RKO (cell line): ENCODE data around the gene HLCS.
A peak's percentile ranks its signal among the peaks of the same experiment; 100 is the strongest.

Source experiments
- DNase-seq: peaks from one replicate; pipeline ENCODE4 v3.0.0-alpha.2; 2016; ENCODE audit warnings: low spot score

Gene HLCS

GRCh38 chr21:36769051-36769839 is 197.2 kb downstream of the HLCS start:
- no peak for DNase-seq

DNA sequence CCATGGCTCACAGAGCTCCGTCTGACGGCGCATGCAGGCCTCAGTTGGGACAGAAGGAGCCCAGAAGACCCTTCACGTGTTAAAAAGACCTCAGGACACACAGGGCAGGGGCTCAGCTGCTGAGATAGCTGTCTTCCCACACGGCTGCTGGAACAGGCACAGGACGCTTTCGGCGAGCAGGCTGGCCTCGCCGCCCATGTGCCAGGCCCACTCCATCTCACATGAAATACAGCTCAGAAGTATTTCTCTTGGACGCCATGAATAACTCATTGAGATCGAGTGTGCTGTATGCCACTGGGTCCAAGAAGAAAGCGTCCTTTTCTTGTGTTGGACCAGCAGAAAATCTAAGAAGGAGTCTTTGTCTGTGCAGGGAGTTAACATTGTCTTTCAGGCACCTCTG is 198.0 kb downstream of the HLCS start:
- no peak for DNase-seq

GRCh38 chr21:36767096-36767495 is 199.4 kb downstream of the HLCS start:
- no peak for DNase-seq

DNA sequence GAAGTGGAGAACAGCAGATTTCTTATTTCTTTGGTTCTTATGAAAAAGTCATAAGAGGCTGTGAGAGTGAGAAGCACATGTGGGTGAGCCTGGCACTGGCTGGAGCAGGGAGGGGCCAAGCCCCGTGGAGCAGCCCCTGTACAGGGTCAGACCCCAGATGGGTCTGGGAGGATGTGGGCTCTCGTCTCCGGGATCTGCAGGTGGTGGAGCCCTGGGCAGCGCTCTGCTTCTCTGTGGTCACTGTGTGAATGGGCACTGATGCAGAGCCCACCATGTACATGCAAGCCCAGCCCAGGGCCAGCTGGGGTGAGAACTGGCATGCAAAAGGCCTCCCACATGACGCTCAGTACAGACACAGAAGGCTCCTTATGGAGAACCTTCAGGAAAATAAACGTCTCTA is 200.0 kb downstream of the HLCS start:
- no peak for DNase-seq

GRCh38 chr21:36765229-36765628 is 201.2 kb downstream of the HLCS start:
- peak; percentile 15 for DNase-seq

- DNase-seq: no peak
Observed at GRCh38 chr21:36763305-36763704, 203.2 kb downstream of the HLCS start.

GRCh38 chr21:36762642-36763041 is 203.8 kb downstream of the HLCS start:
- no peak for DNase-seq

DNA sequence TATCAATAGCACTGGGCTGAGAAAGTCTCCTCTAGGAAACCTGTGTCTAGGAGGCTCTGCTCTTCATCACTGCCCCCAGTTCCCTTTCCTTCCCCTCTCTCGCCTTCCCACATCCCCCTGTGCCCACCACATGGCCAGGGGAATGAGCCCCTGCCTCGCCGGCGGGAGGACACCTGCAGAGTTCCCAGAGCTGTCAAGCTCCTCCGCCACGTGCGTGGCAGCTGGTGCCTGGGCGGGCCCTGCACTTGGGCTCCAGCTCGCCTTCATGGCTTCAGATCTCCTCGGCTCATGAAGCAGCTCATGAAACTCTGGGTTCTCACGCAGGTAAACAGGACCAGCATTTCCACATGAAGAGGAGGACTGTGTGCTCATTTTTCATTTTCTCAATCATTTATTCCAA is 204.8 kb downstream of the HLCS start:
- no peak for DNase-seq

DNA sequence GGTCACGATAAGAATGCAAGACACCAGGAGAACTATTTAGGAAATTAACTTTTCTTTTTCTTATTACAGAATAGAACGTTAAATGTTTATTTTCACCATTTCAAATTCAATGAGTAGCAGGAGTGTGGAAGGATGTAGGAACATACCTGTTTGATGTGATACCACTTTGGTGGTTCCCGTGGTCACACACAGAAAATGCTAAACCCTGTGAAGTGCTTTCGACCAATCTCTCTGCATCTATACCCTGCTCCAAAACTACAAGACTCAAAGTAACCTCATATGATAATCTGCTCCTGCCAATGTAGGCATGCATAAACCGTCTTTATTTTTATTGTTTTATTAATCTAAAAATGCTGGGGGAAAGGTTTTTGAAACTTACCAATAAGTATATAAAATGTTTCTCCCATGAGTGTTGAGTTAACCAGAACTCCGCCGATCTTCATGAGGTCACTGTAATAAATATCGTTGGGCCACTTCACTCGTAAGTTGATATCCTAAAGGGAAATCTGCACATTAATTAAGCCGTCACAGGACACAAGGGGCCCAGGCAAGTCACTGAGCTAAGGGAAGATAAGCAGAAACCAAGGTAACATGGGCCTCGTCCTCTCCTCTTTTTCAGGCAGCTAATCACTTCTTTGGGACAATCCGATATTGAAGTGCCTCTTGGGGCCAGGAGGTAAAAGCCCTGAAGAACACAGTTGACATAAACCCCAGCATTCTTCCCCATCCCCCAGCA is 207.0 kb downstream of the HLCS start:
- DNase-seq: no peak

DNA sequence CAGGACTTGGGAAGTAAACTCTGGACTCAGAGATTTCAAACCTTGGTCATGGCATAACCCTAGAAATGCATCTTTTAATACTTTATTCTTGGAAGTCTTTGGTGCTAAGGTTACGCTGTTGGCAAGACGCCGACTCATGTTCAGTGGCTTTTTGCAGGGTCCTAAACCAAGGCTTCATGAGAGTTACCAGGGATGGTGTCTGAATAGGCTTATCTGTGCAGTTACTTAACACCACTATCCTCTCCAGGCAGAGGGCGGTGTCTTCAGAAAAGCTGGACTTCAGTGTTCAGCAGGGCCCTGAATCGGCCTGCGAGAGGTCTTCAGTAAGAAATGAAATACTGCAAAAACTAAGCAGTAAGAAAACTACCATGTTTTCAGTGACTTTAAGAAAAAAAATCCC is 209.3 kb downstream of the HLCS start:
- DNase-seq: no peak

DNA sequence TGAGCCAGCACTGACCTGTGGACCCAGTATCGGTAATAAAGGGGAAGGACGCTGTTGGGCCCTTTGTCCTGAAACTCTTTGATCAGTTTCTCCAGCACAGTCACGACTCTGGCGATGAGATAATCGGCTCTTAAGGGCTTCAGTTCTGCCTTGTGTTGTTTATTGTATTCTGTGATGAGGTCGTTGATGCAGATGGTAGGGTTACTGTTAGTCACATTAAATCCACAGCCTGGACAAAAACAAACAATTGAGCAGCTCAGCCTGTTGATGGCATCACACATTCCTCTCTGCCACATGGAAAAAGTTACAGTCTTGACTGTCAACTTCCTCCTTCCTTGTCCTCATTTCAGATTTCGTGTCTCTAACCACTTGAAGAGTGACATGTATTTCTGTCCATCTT is 209.9 kb downstream of the HLCS start:
- DNase-seq: peak; percentile 20

DNA sequence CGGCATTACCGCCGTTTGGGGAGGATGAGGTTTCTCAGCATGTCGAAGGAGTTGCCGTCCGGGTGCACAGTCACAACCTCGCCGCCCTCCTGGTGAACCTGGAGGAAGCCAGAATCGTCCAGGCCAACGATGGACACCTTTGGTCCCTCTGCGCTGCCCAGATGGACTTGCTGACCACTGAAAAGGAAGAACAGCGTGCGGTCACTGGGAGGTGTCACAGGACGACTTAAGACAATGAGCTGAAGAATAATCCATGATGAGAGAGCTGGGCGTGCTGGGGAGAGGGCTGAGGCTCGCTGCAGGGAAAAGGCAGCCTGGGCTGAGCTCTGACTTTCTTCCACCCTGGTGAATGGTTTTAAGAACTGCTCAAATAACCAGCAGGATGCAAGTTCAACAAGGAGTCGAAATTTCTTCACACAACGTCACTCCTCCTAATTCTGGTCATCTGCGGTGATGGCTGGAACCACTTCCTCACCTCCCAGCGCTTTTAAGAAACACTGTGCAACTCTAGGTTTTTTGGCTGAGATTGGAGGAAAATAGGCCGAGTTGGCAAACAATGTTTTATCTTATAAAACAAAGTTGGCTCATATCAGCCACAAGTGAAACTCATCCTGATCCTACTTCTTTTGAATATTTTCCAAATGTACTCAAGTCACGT is 212.1 kb downstream of the HLCS start:
- no peak for DNase-seq

- no peak for DNase-seq
Observed at GRCh38 chr21:36753556-36753955, 212.9 kb downstream of the HLCS start.

- DNase-seq: no peak
Observed at GRCh38 chr21:36751383-36751782, 215.1 kb downstream of the HLCS start.

DNA sequence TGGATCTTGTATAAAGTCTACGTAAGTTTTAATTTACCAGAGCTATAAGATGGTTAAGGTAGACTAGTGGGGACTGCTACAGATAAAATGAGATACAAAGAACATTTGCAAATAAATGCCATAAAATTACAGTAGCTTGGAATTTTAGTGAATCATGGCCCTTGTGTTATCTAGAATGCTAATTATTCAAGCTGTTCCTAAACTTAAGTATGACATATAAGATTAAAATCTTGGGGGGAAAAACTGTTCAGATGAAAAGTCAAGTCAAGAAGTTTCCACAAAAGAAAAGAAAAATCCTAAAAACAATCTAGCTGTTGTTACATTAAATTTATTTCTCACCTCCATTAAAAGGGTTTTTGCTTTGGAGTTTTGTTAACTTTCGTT is 215.9 kb downstream of the HLCS start:
- no peak for DNase-seq

DNA sequence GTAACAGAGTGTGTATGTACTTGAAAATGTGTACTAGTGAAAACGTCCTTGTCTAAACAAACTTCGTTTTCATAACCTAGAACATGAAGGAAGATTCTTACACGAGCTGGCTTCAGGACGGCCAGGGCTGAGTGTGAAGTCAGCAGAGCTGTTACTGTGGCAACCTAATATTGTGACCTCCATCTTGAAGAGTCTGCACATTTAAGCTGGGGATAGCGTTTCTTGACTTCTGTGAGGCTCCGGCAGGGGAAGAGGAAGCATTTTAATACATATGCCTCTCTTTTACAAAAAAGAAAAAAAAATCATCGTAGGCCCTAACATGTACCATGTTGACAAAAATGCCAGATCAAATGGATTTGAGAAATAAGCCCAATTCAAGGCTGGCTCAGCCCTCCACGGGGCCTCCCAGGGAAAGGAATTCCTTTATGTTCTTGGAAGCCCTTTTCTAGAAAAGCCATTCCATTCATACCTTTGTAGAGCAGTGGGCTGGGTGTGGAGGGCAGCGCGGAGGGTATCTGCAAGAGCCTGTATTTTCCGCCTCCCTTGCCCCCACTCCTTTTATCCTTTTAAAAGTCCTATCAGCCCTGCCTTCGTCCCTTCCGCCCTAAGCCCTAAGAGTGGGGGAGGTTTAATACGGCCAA is 216.4 kb downstream of the HLCS start:
- DNase-seq: no peak

GRCh38 chr21:36747815-36748383 is 218.6 kb downstream of the HLCS start:
- DNase-seq: no peak

DNA sequence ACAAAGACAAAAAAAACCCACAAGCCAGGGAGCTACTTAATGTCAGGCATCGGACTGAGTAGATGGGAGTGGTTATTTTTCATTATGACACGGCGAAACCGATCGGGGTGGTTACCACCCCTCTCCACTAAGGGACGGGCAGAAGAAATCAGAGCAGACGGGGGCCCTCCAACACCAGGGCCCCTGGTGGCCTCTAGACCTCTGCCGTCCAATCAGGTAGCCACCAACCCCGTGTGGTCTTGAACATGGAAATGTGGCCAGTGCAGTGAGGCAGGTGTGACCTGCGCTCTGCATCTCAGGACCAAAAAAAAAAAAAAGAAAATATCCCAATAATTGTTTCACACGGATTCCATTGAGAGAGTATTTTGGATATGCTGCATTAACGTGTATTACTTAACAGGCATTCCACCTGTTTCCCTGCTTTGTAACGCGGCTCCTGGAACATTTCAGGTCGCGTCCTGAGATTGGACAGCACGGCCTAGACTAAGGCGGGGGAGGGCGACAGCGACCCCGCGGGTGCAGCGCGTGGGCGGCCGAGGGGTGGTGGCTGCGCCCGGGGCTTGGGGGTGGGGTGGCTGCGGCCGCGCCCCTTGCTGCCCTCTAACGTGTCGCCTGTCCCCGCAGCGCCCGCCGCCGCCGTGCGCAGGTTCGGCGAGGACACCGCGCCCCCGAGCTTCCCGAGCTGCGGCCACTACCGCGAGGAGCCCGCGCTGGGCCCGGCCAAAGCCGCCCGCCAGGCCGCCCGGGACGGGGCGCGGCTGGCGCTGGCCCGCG is 219.2 kb downstream of the HLCS start:
- no peak for DNase-seq

- DNase-seq: no peak
Observed at GRCh38 chr21:36745459-36745858, 221.0 kb downstream of the HLCS start.

DNA sequence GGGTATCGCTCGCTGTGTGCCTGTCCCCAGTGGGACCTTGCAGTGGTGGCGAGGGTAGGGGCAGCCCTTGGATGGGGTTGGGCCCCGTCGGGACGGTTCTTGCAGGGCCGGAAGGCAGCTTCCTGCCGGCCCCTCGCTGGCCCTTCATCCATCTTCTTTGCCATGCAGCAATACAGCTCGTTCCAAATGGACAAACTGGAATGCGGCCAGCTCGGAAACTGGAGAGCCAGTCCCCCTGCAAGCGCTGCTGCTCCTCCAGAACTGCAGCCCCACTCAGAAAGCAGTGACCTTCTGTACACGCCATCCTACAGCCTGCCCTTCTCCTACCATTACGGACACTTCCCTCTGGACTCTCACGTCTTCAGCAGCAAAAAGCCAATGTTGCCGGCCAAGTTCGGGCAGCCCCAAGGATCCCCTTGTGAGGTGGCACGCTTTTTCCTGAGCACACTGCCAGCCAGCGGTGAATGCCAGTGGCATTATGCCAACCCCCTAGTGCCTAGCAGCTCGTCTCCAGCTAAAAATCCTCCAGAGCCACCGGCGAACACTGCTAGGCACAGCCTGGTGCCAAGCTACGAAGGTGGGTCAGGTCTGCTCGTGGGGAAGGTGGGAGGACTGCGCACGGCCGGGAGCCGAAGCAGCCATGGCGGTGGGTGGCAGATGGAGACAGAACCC is 221.8 kb downstream of the HLCS start:
- DNase-seq: no peak

DNA sequence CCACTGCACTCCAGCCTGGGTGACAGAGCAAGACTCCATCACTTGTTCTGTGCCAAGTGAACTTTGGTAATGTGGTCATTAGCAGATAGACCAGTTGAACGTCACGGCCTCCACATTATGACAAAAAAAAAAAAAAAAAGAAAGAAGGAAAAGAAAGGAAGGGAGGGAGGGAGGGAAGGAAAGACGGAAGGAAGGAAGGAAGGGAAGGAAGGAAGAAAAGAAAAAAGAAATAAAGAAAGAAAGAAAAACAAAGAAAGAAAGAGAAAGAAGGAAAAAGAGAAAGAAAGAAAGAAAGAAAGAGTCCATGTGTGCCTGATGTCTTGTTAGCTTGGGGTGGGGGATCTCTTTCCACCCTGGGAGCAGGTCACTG is 222.3 kb downstream of the HLCS start:
- no peak for DNase-seq
